ENCODE data around the gene MON2. TPM values are rescaled to one million over a fixed set of nuclear protein-coding genes. Genes with fewer than 3 reads are reported as not detected.

Gene MON2
- total and polyA plus RNA-seq, 2 of the 13 experiments (the other 11 are each of a cell fraction or from before 2014, with no cell fraction given) = 10.5 to 24.8 TPM

DNA sequence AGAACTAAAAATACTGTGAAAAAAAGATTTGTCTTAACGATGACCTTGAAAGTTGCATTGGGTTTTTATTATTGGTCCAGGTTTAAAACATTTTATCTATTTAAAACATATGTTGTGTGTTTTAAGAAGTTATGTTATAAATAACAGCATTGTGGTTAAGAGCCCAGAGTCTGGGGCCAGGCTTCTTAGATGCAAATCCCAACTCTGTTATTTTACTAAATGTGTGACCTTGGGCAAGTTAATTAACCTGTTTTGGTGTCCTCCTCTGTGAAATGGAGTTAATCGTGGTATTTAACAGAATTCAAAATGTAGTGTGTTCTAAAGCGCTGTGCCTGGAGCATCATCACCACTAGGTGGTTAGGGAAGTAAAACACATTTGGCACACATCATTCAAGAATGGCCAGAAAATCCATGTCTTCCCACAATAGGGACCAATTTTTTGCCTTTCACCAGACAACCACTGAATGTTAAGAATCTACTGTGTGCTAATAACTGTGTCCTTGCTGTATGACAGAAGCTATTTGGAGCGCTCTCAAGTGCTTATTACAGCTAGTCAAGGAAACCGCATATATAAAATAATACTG is 133.3 kb downstream of the MON2 start:
- Histone ChIP-seq H3K4me2 (ENCODE audit: low read depth, low read length) (no peak overlapping the region), H2AFZ (ENCODE audit: low read length) (no peak overlapping the region), H3K4me1 (ENCODE audit: insufficient read depth, low read length) (peaks cover 20% of the 10 kb centered on the region), H3K9me3 (ENCODE audit: low read length) (no peaks in the 10 kb centered on the region), H3K27ac (ENCODE audit: extremely low read length, insufficient read depth, low read length) (no peak overlapping the region), H3K27me3 (ENCODE audit: control insufficient read depth in 1 of 2, insufficient read depth in 2 of 2, low read length in 2 of 2) (no peaks in the 10 kb centered on the region; a peak in 1 of 5 replicates), H3K79me2 (ENCODE audit: insufficient read depth, low read length) (peaks cover 13% of the 10 kb centered on the region), H3K9ac (ENCODE audit: insufficient read depth, low read depth, low read length) (no peak overlapping the region), H3K4me3 (replicated peaks in 1 of 3; ENCODE audit: insufficient read depth in 1 of 3, low read depth in 2 of 3, low read length in 3 of 3) (no peak overlapping the region), H3K36me3 (replicated peaks in 1 of 2; ENCODE audit: control insufficient read depth in 1 of 2, insufficient read depth in 2 of 2, low read length in 2 of 2) (no peaks in the 10 kb centered on the region), H4K20me1 (ENCODE audit: insufficient read depth, low read length) (no peaks in the 10 kb centered on the region)
- CTCF ChIA-PET (ENCODE audit: low intra/inter-chr PET ratio, low total read pairs) = no interaction called here
- BruUV-seq (replicated peaks) = no TSS peak
- FAIRE-seq = no peak
- WGBS (ENCODE audit: low lambda C conversion rate) = 96% methylated on average over 5 of the region's 5 CpGs
- in situ Hi-C loops (cut with HindIII; ENCODE audit: extremely low pct_ligation_motif_present, low pct_unique_long_range_greater_than_20kb) (loop anchor here (25.0 kb wide), 1 partner anchor 462 kb away; no protein-coding TSS in a partner anchor), intact Hi-C loops (cut with micrococcal nuclease; ENCODE audit: unreplicated experiment) (no loop called here)
- ATAC-seq = no peak
- no peak for TF ChIP-seq ZFX (CRISPR knock-in tag; IDR thresholded peaks at IDR 0.05; ENCODE audit: low read depth)
- no peak for TF ChIP-seq YEATS4 (CRISPR knock-in tag; IDR thresholded peaks at IDR 0.05; ENCODE audit: borderline replicate concordance)
- no peak for TF ChIP-seq RBM39 (IDR thresholded peaks at IDR 0.05; ENCODE audit: low read depth, low read length, poor library complexity, severe bottlenecking)
- TF ChIP-seq, protein P1, sequence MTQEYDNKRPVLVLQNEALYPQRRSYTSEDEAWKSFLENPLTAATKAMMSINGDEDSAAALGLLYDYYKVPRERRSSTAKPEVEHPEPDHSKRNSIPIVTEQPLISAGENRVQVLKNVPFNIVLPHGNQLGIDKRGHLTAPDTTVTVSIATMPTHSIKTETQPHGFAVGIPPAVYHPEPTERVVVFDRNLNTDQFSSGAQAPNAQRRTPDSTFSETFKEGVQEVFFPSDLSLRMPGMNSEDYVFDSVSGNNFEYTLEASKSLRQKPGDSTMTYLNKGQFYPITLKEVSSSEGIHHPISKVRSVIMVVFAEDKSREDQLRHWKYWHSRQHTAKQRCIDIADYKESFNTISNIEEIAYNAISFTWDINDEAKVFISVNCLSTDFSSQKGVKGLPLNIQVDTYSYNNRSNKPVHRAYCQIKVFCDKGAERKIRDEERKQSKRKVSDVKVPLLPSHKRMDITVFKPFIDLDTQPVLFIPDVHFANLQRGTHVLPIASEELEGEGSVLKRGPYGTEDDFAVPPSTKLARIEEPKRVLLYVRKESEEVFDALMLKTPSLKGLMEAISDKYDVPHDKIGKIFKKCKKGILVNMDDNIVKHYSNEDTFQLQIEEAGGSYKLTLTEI (CRISPR knock-in tag; conservative IDR thresholded peaks at IDR 0.05) = no peak
- TF ChIP-seq EEA1 (CRISPR knock-in tag; IDR thresholded peaks at IDR 0.05; ENCODE audit: borderline replicate concordance) = no peak
- TF ChIP-seq FIP1L1 (IDR thresholded peaks at IDR 0.05; ENCODE audit: borderline replicate concordance, insufficient read depth, low read depth, low read length) = no peak
- TF ChIP-seq KDM2A (CRISPR knock-in tag; IDR thresholded peaks at IDR 0.05; ENCODE audit: borderline replicate concordance, low read depth) = no peak
- no peak for TF ChIP-seq ZFP36L2 (CRISPR knock-in tag; IDR thresholded peaks at IDR 0.05)
- no peak for TF ChIP-seq NFE2L2 (IDR thresholded peaks at IDR 0.05; ENCODE audit: low read length)
- no peak for TF ChIP-seq PAX8 (CRISPR knock-in tag; IDR thresholded peaks at IDR 0.05; ENCODE audit: borderline replicate concordance)
- no peak for TF ChIP-seq ZSCAN31 (CRISPR knock-in tag; IDR thresholded peaks at IDR 0.05; ENCODE audit: low read depth)
- TF ChIP-seq HHEX (CRISPR knock-in tag; IDR thresholded peaks at IDR 0.05) = no peak
- TF ChIP-seq HDAC1 (CRISPR knock-in tag; IDR thresholded peaks at IDR 0.05) = no peak
- TF ChIP-seq, protein P2, sequence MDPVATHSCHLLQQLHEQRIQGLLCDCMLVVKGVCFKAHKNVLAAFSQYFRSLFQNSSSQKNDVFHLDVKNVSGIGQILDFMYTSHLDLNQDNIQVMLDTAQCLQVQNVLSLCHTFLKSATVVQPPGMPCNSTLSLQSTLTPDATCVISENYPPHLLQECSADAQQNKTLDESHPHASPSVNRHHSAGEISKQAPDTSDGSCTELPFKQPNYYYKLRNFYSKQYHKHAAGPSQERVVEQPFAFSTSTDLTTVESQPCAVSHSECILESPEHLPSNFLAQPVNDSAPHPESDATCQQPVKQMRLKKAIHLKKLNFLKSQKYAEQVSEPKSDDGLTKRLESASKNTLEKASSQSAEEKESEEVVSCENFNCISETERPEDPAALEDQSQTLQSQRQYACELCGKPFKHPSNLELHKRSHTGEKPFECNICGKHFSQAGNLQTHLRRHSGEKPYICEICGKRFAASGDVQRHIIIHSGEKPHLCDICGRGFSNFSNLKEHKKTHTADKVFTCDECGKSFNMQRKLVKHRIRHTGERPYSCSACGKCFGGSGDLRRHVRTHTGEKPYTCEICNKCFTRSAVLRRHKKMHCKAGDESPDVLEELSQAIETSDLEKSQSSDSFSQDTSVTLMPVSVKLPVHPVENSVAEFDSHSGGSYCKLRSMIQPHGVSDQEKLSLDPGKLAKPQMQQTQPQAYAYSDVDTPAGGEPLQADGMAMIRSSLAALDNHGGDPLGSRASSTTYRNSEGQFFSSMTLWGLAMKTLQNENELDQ (CRISPR knock-in tag; IDR thresholded peaks at IDR 0.05; ENCODE audit: borderline replicate concordance) = no peak
- TF ChIP-seq, protein P3, sequence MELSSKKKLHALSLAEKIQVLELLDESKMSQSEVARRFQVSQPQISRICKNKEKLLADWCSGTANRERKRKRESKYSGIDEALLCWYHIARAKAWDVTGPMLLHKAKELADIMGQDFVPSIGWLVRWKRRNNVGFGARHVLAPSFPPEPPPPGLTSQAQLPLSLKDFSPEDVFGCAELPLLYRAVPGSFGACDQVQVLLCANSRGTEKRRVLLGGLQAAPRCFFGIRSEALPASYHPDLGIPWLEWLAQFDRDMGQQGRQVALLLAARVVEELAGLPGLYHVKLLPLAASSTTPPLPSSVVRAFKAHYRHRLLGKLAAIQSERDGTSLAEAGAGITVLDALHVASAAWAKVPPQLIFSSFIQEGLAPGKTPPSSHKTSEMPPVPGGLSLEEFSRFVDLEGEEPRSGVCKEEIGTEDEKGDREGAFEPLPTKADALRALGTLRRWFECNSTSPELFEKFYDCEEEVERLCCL (CRISPR knock-in tag; IDR thresholded peaks at IDR 0.05; ENCODE audit: borderline replicate concordance) = no peak
- no peak for TF ChIP-seq ZFP41 (CRISPR knock-in tag; IDR thresholded peaks at IDR 0.05; ENCODE audit: borderline replicate concordance)
- no peak for TF ChIP-seq CENPT (CRISPR knock-in tag; IDR thresholded peaks at IDR 0.05; ENCODE audit: low read depth)
- POLR2A ChIA-PET = no interaction called here
- no peak for DNase-seq (ENCODE audit: low spot score)
